ENCODE results near the gene RBMS3. TPM values are rescaled to one million over a fixed set of nuclear protein-coding genes. Genes with fewer than 3 reads are reported as not detected.
"Not testable (repeated sequence)": the region's sequence is repeated elsewhere in the genome, so short reads cannot be mapped to it uniquely, and the experiment has no call there.

The RBMS3 gene
- total RNA-seq, 1 experiment from 2014 or later: 0.42 TPM

DNA sequence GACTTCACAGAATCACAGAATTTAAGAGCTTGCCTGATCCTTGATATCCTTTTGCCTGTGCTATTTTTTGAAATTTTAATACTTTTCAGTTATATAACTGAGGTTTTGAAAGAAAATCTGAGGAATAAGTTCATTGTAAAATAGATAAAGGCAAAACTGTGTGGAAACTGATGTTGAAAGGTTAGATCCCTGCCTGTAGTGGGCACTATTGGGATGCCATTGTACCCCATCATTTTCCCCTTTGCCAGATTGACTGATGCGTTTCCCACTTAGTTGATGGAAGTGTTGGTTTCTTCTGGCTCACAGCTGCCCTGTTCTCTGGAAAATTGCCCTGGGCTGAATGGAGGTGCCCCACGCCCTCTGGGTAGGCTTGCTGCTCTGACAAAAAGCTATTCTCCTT is 387.9 kb downstream of the RBMS3 start:
- Histone ChIP-seq H4K20me1 (ENCODE audit: insufficient read depth) (no peaks in the 10 kb centered on the region), H3K9ac (ENCODE audit: low read length) (no peak overlapping the region), H3K4me3 (replicated peaks in 1 of 2; ENCODE audit: low read depth in 1 of 2, low read length in 2 of 2) (no peak overlapping the region), H3K27ac (ENCODE audit: low read depth, low read length) (no peak overlapping the region), H3K4me1 (ENCODE audit: control insufficient read depth in 1 of 2, insufficient read depth in 2 of 2, low read length in 2 of 2) (no peaks in the 10 kb centered on the region), H3K79me2 (ENCODE audit: insufficient read depth, low read length) (no peaks in the 10 kb centered on the region), H3K27me3 (ENCODE audit: insufficient read depth, low read length) (no peaks in the 10 kb centered on the region), H3K9me2 (ENCODE audit: insufficient read depth) (no peaks in the 10 kb centered on the region), H3K9me3 (ENCODE audit: control insufficient read depth in 1 of 2, insufficient read depth in 1 of 2, low read depth in 1 of 2, low read length in 2 of 2) (no peaks in the 10 kb centered on the region), H3K36me3 (ENCODE audit: control insufficient read depth in 1 of 2, insufficient read depth in 2 of 2, low read length in 2 of 2) (no peaks in the 10 kb centered on the region), H2AFZ (ENCODE audit: low read depth, low read length, poor library complexity, severe bottlenecking) (no peak overlapping the region), H3K4me2 (ENCODE audit: low read length) (no peak overlapping the region)
- ATAC-seq (no peak; the same call in 1 of the 2 replicates), DNase-seq (ENCODE audit: low read depth, low spot score) (no peak)
- ChIA-PET CTCF (no interaction called here), POLR2A (no interaction called here), RAD21 (ENCODE audit: low non-redundant PET in 1 of 2, low total read pairs in 2 of 2, uncharacterized antibody in 2 of 2, unreplicated experiment in 2 of 2) (no interaction called here)
- TF ChIP-seq RAD21 (IDR thresholded peaks at IDR 0.05; ENCODE audit: low read depth) (peak; percentile 25; the same call in 1 of the 2 replicates), SIN3A (IDR thresholded peaks at IDR 0.05; ENCODE audit: low read depth) (no peak), FOSL1 (IDR thresholded peaks at IDR 0.05; ENCODE audit: low read depth) (no peak)
- TF ChIP-seq, protein P1, sequence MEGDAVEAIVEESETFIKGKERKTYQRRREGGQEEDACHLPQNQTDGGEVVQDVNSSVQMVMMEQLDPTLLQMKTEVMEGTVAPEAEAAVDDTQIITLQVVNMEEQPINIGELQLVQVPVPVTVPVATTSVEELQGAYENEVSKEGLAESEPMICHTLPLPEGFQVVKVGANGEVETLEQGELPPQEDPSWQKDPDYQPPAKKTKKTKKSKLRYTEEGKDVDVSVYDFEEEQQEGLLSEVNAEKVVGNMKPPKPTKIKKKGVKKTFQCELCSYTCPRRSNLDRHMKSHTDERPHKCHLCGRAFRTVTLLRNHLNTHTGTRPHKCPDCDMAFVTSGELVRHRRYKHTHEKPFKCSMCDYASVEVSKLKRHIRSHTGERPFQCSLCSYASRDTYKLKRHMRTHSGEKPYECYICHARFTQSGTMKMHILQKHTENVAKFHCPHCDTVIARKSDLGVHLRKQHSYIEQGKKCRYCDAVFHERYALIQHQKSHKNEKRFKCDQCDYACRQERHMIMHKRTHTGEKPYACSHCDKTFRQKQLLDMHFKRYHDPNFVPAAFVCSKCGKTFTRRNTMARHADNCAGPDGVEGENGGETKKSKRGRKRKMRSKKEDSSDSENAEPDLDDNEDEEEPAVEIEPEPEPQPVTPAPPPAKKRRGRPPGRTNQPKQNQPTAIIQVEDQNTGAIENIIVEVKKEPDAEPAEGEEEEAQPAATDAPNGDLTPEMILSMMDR (IDR thresholded peaks at IDR 0.05 in 2 of 3, conservative IDR thresholded peaks at IDR 0.05 in 1 of 3; ENCODE audit: borderline replicate concordance in 1 of 3, insufficient read depth in 1 of 3, low read depth in 2 of 3, low read length in 2 of 3): peak in 2 of 3 experiments; percentile 17 to 33; a peak in 2 of 6 replicates
- intact Hi-C loops (cut with micrococcal nuclease): no loop called here
- no TSS peak for BruUV-seq (replicated peaks)

DNA sequence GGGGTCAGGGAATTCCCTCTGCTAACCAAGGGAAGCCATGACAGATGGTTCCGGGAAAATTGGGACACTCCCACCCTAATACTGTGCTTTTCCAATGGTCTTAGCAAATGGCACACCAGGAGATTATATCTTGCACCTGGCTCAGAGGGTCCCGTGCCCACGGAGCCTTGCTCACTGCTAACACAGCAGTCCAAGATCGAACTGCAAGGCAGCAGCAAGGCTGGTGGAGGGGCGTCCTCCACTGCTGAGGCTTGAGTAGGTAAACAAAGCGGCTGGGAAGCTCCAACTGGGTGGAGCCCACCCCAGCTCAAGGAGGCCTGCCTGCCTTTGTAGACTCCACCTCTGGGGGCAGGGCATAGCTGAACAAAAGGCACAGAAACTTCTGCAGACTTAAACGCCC is 389.6 kb downstream of the RBMS3 start:
- H2AFZ ChIP-seq (ENCODE audit: low read depth, low read length, poor library complexity, severe bottlenecking); H3K9me3 ChIP-seq (ENCODE audit: control insufficient read depth in 1 of 2, insufficient read depth in 1 of 2, low read depth in 1 of 2, low read length in 2 of 2); H3K9ac ChIP-seq (ENCODE audit: low read length); H3K4me3 ChIP-seq (replicated peaks in 1 of 2; ENCODE audit: low read depth in 1 of 2, low read length in 2 of 2); H3K27me3 ChIP-seq (ENCODE audit: insufficient read depth, low read length); RAD21 ChIA-PET (ENCODE audit: low non-redundant PET in 1 of 2, low total read pairs in 2 of 2, uncharacterized antibody in 2 of 2, unreplicated experiment in 2 of 2); BruUV-seq (replicated peaks); POLR2A ChIA-PET; H3K4me1 ChIP-seq (ENCODE audit: control insufficient read depth in 1 of 2, insufficient read depth in 2 of 2, low read length in 2 of 2); H3K36me3 ChIP-seq (ENCODE audit: control insufficient read depth in 1 of 2, insufficient read depth in 2 of 2, low read length in 2 of 2); H3K4me2 ChIP-seq (ENCODE audit: low read length); H3K9me2 ChIP-seq (ENCODE audit: insufficient read depth); intact Hi-C loops (cut with micrococcal nuclease); DNase-seq (ENCODE audit: low read depth, low spot score); H4K20me1 ChIP-seq (ENCODE audit: insufficient read depth); ATAC-seq; H3K27ac ChIP-seq (ENCODE audit: low read depth, low read length); H3K79me2 ChIP-seq (ENCODE audit: insufficient read depth, low read length); CTCF ChIA-PET: not testable (repeated sequence)

Data from HCT116 (cell line).